Body of pancreas (tissue), 4 donors: ENCODE measurements around the gene NR1H4.

Experiments used
- CTCF ChIP-seq, 7 experiments: fragments of 450-650 bp in 4 of 7; fragments of 200-600 bp in 3 of 7; sonication (generic) in 3 of 7; IDR thresholded peaks; one replicate each; pipeline ENCODE4 v1.5.1; 2016 to 2019; ENCODE audit warnings: antibody characterized with exemption in 7 of 7
- POLR2A ChIP-seq, 3 donors: fragments of 450-650 bp; IDR thresholded peaks; one replicate each; pipeline ENCODE4 v1.6.1; 2016; ENCODE audit warnings: antibody characterized with exemption in 3 of 3, mild to moderate bottlenecking in 2 of 3

GRCh38 chr12:100564905-100565467 lies 91.3 kb downstream of the NR1H4 start:
- TF ChIP-seq POLR2A (IDR thresholded peaks at IDR 0.05): no peak
- no peak for TF ChIP-seq CTCF (IDR thresholded peaks at IDR 0.05)
